ENCODE results near the gene GULP1. TPM values are rescaled to one million over a fixed set of nuclear protein-coding genes. Genes with fewer than 3 reads are reported as not detected.

Gene GULP1
- total and polyA plus RNA-seq, 2 of the 4 experiments (the other 2 are of a cell fraction) = 24.4 to 40.1 TPM

DNA sequence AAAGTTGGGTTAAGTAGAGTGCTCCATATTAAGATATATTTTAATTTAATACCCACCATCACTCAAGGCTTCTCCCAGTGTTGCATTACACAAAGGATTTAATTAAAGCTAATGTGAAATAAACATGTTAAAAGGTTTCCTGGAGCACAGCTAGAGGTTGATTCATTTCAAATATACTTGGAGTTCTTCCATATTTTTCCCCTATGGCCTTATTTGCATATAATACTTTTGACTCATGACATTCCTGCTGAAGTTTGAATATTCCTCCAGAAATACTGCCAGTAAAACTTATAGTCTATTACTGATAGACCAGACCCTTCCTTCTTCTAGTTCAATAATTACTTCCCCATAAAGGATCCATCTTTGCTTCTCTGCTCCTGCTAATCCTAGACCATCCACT, 227.5 kb downstream of the GULP1 start:
- CTCF ChIA-PET = interaction anchor here (0.5 kb wide), 1 partner anchor 53 kb away, joined by 7 read pairs; no protein-coding TSS in a partner anchor
- TF ChIP-seq NFE2L2 (IDR thresholded peaks at IDR 0.05; ENCODE audit: low read depth, low read length) = no peak
- intact Hi-C loops (cut with micrococcal nuclease) = loop anchor here (10.0 kb wide), 1 partner anchor 1654 kb away; no protein-coding TSS in a partner anchor

More for the DNA sequence above, 227.5 kb downstream of the GULP1 start:
- H2BK5ac ChIP-seq (ENCODE audit: low read depth, low read length, poor library complexity, severe bottlenecking) = peak overlapping the region; percentile 84
- no peak overlapping the region for H2BK20ac ChIP-seq (ENCODE audit: low read depth, low read length)
- peaks cover 5 to 26% of the 10 kb centered on the region in 2 experiments; a peak in 2 of 4 replicates for H3K79me1 ChIP-seq (ENCODE audit: low read depth in 1 of 2, low read length in 2 of 2)
- peak overlapping the region; percentile 34; the same call in 1 of the 3 replicates for H2BK15ac ChIP-seq (ENCODE audit: low read depth, low read length)
- BruUV-seq (replicated peaks) = no TSS peak
- H3K27me3 ChIP-seq (ENCODE audit: control insufficient read depth, insufficient read depth, low read length) = no peaks in the 10 kb centered on the region
- no peak overlapping the region for H3K23ac ChIP-seq (ENCODE audit: low read depth, low read length)
- H4K5ac ChIP-seq (ENCODE audit: low read depth, low read length) = no peak overlapping the region
- no peak overlapping the region for H2AK9ac ChIP-seq (replicated peaks; ENCODE audit: low read depth, low read length, poor library complexity)
- H3K4me3 ChIP-seq (ENCODE audit: insufficient read depth, low read depth, low read length) = no peak overlapping the region
- H3K4me1 ChIP-seq (ENCODE audit: control insufficient read depth, insufficient read depth, low read length) = peaks cover 9% of the 10 kb centered on the region; the same call in 1 of the 2 replicates
- H3K56ac ChIP-seq (ENCODE audit: extremely low read depth, insufficient read depth, low read length) = no peak overlapping the region
- dilution Hi-C loops (cut with HindIII; ENCODE audit: low sequenced_read_pairs, unreplicated experiment) = no loop called here
- H3K9me1 ChIP-seq (ENCODE audit: insufficient read depth, low read length) = 0 out of 2 replicates have a peak, but pooled peaks cover 7% of the 10 kb centered on the region
- H4K20me1 ChIP-seq (ENCODE audit: insufficient read depth, low read length) = no peaks in the 10 kb centered on the region
- POLR2A ChIA-PET (ENCODE audit: unreplicated experiment) = interaction anchor here (0.5 kb wide), 1 partner anchor 137 kb away, joined by 4 read pairs; no protein-coding TSS in a partner anchor
- no peak overlapping the region for H3K4me2 ChIP-seq (ENCODE audit: low read depth, low read length)
- H3K9ac ChIP-seq (ENCODE audit: low read depth, low read length) = no peak overlapping the region; the same call in 1 of the 2 replicates
- no peak overlapping the region for H2AFZ ChIP-seq (replicated peaks; ENCODE audit: low read length, poor library complexity)
- peak; percentile 51 for ATAC-seq (ENCODE audit: low read depth)
- H4K91ac ChIP-seq (ENCODE audit: insufficient read depth, low read depth, low read length) = 0 out of 2 replicates have a peak overlapping the region, but pooled peaks have one; percentile 31
- H3K14ac ChIP-seq (replicated peaks; ENCODE audit: low read depth, low read length) = peak overlapping the region; percentile 58; the same call in 1 of the 2 replicates
- in situ Hi-C loops (cut with MboI; ENCODE audit: low sequenced_read_pairs) = no loop called here
- H3K4ac ChIP-seq (ENCODE audit: low read depth, low read length) = no peak overlapping the region; the same call in 1 of the 2 replicates
- peak overlapping the region; percentile 35; the same call in 1 of the 2 replicates for H2BK120ac ChIP-seq (ENCODE audit: low read depth, low read length)
- peak overlapping the region in 1 of 2 experiments; percentile 59; a peak in 1 of 4 replicates for H4K8ac ChIP-seq (ENCODE audit: low read depth in 2 of 2, low read length in 2 of 2)
- H3K27ac ChIP-seq (ENCODE audit: insufficient read depth, low read length) = no peak overlapping the region
- H2AK5ac ChIP-seq (ENCODE audit: low read depth, low read length) = no peak overlapping the region
- no peaks in the 10 kb centered on the region for H3K36me3 ChIP-seq (ENCODE audit: control insufficient read depth, insufficient read depth, low read length)
- DNase-seq = peak; percentile 70
- no peaks in the 10 kb centered on the region for H3K9me3 ChIP-seq (ENCODE audit: control insufficient read depth, insufficient read depth, low read length)
- H3K18ac ChIP-seq (ENCODE audit: low read depth, low read length) = peak overlapping the region; percentile 45; the same call in 1 of the 2 replicates
